Subcutaneous adipose tissue (tissue), 4 donors: ENCODE measurements around the gene TMEM121. TPM values are rescaled to one million over a fixed set of nuclear protein-coding genes. Genes with fewer than 3 reads are reported as not detected.

Experiments
- total RNA-seq, 4 donors: library from RNA; depleted of rRNA; stranded (reverse); fragments of >200 nt; gene quantifications; one replicate each; pipeline ENCODE4 v1.1.0, GENCODE V29; 2016
- TF ChIP-seq, protein P1 (sequence below): fragments of 450-650 bp; IDR thresholded peaks from one replicate; pipeline ENCODE4 v1.5.1; 2016; ENCODE audit warnings: low read depth, mild to moderate bottlenecking, control low read depth, antibody characterized with exemption, moderate library complexity

The TMEM121 gene
- total RNA-seq, 4 donors from 2014 or later: 1.3 to 3.6 (median 2.0) TPM

DNA sequence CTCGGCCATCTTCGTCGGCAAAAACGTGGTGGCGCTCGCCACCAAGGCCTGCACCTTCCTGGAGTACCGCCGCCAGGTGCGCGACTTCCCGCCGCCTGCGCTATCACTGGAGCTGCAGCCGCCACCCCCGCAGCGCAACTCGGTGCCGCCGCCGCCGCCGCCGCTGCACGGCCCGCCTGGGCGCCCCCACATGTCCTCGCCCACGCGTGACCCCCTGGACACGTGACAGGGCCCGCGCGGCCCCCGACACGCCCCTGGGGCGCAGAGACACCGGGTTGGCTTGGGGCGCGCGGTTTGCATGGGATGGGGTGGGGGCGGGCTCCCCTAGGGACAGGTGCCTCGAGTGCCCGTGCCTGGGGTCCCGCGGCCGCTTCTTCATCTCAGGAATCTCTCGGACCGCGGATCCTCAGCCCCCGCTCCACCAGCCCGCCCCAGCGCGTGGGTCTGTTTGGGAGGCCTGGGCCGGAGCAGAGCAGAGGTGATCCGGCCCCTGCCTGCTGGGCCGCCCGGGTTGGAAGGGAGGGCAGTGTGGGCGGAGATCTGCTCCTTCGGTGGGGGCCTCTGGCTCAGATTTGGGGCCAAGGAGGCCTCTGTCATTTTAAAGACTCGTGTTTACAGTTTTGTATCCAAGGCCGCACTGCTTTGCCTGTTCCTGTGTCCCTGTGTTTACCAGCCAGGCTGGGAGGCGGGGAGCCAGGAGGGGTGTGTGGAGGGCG is 3.3 kb downstream of the TMEM121 start:
- TF ChIP-seq, protein P1, sequence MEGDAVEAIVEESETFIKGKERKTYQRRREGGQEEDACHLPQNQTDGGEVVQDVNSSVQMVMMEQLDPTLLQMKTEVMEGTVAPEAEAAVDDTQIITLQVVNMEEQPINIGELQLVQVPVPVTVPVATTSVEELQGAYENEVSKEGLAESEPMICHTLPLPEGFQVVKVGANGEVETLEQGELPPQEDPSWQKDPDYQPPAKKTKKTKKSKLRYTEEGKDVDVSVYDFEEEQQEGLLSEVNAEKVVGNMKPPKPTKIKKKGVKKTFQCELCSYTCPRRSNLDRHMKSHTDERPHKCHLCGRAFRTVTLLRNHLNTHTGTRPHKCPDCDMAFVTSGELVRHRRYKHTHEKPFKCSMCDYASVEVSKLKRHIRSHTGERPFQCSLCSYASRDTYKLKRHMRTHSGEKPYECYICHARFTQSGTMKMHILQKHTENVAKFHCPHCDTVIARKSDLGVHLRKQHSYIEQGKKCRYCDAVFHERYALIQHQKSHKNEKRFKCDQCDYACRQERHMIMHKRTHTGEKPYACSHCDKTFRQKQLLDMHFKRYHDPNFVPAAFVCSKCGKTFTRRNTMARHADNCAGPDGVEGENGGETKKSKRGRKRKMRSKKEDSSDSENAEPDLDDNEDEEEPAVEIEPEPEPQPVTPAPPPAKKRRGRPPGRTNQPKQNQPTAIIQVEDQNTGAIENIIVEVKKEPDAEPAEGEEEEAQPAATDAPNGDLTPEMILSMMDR: no peak

DNA sequence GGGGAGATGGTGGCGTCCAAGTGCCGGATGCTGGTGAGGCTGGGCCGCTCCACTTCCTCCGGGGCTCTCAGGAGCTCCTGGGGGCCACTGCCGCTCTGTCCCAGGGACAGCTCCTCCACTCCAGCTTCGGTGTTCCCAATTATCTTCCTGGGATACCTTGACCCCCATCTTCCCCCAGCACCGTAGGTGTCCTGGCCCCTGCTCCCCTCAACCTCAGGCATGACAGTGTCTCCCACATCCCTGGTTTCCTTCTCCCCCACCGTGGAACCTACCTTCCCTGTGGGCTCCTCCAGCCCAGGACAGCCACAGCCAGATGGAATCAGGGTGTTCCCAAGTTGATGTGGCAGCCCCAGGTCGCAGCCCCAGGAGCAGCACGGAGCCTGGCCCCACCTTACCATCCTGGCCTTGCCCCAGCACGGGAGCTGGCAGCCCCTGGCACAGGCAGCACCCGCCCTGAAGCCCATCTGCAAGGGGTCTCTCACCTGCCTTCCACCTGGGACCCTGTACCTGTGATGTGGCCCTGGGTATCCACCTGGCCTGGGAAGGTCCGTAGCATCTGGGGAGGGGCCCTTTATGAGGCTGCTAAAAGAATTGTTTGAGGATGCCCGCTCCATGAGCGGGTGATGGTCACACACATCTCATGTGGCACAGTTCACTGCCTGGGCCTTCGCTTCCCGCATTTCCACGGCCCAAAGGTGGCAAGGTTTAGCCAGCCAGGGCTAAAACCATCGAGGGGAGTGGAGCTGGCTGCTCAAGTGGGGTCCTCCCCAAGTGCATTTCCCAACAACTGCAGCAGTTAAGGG is 4.1 kb downstream of the TMEM121 start:
- TF ChIP-seq, protein P1: no peak

DNA sequence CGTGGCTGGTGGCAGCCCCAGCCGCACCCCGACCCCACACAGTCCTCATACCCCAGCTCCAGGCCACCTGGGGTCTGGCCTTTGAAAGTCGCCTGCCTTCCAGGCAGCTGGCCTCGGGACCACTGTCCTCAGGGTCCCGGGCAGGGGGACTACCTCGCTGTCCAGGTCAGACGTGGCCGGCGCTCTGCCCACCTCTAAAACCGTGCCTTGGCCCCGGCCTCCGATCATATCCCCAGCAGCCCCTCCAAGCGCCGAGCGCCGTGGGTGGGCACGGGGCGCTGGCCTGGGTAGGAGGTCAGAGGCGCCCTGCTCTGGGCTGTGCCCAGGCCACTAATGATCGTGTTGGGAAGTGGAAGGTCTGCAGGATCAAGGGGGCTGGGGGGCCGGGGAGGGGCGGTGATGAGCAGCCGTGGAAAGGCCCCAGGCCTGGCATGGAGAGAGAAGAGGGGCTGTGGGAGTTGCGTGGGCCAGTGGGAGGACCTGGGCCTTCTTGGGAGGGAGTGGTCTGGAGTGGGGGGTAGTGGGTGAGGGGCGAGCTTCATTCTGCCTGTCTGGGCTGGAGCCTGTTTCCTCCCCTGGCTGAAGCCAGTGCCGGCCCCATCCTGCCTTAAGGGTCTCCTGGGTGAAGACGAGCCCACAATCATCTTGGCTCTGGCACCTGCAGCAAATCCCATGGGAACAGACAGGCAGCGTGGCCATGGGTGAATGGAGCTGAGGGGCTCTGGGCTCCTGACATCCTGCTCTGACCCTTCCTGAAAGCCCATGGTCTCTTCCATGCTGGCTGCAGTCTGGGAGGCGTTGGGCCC is 4.9 kb downstream of the TMEM121 start:
- TF ChIP-seq, protein P1: no peak

DNA sequence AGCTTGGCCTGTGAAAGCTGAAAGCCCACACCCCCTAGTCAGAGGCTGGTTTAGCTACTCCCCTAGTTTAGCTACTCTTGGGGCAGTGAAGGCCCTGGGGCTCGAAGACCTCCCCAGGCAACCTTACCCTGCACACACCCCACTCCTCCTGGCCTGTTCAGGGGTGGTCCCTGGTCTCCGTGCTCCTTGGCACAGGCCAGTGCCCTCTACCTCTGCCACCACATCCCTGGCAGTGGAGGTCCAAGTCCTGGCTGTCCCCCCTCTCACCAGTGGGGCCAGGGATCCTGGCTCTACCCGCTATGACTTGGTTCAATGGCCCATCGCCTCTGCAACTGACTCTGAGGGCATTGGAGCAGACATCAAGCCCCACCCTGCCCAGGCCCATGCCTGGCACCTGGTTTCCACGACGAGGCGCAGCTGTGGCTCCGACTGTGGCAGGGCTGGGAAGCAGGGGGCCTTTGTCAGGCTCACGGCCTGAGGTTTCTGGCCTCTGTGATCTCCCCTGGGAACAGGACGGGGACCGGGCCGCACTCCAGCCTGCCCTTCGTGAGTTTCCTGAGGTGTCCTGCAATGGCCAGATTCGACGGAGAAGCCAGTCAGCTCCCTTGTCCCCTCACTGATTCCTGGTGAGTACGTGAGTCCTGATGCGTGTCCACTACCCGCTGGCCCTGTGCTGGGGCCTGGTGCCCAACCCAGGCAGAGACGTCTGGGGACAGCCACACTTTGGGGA is 5.7 kb downstream of the TMEM121 start:
- TF ChIP-seq, protein P1: no peak

DNA sequence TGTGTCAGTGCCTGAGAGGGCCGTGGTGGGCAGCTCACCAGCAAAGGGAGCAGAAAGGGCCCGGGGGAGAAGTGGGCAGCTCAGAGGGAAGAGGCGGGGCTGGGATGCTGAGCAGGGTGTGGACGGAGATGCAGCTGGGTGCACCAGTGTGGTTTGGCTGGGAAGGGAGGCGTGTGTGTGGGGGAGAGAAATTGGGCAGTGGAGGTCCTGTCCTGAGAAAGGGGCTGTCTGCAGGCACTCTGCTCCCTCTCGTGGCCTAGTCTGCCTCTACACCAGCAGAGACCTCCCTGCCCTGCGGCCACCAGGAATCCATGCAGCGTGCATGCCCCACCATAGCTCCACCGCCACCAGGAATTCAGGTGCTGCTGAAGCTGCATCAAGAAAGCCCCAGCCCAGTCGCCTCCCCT is 6.4 kb downstream of the TMEM121 start:
- TF ChIP-seq, protein P1: no peak

DNA sequence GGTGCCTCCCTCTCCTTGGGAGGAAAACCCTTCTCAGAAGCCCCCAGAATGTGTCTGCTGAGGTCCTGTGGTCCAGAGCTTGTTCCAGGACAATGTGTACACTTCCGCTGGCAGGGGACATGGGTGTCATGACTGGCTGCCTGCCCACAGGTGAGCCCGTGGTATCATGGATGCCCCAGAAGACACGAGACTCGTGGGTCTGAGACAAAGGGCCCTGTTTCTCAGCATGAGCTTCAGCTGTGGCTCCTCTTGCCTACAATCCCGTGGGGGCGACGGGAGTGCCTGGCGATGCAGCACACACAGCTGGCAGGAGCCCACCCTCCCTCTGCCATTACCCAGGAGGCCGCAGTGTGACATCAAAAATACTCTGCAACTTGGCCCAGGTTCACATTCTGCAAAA is 7.0 kb downstream of the TMEM121 start:
- TF ChIP-seq, protein P1: no peak
